Measurements from ENCODE around the gene ZCWPW1. TPM values are rescaled to one million over a fixed set of nuclear protein-coding genes. Genes with fewer than 3 reads are reported as not detected.

ZCWPW1 gene
- total and polyA plus RNA-seq, 10 of the 15 experiments (the other 5 are each of a cell fraction or from before 2014, with no cell fraction given) = 1.3 to 4.4 (median 3.7) TPM

- DNase-seq (ENCODE audit: low read depth, low spot score) = no peak
- Histone ChIP-seq H2AFZ (ENCODE audit: control insufficient read depth, low read depth, low read length) (no peak overlapping the region), H4K20me1 (ENCODE audit: control insufficient read depth, insufficient read depth) (no peaks in the 10 kb centered on the region), H3K4me3 (no peak overlapping the region), H3K36me3 (ENCODE audit: control insufficient read depth in 2 of 2, insufficient read depth in 2 of 2, low read length in 1 of 2) (peaks cover 31 to 42% of the 10 kb centered on the region in 2 experiments), H3K9ac (ENCODE audit: control insufficient read depth, insufficient read depth, low read length) (no peak overlapping the region), H3K4me1 (ENCODE audit: control insufficient read depth, insufficient read depth, low read length) (peaks cover 13% of the 10 kb centered on the region), H3K9me3 (replicated peaks; ENCODE audit: control insufficient read depth, insufficient read depth, low read length) (no peaks in the 10 kb centered on the region), H3K27me3 (replicated peaks in 1 of 2; ENCODE audit: control insufficient read depth in 2 of 2, insufficient read depth in 2 of 2, low read length in 1 of 2) (no peaks in the 10 kb centered on the region), H3K27ac (ENCODE audit: control insufficient read depth, insufficient read depth) (peak overlapping the region; percentile 62), H3K79me2 (ENCODE audit: control insufficient read depth, insufficient read depth, low read length) (no peaks in the 10 kb centered on the region), H3K4me2 (ENCODE audit: control insufficient read depth, insufficient read depth) (no peak overlapping the region)
- over 99% methylated on average over 8 of the region's 8 CpGs for WGBS (ENCODE audit: insufficient coverage, insufficient replicate concordance, low lambda C conversion rate, missing lambda C conversion rate)
- POLR2A ChIA-PET = interaction anchor here (0.9 kb wide), 1 partner anchor 18 kb away, joined by 3 read pairs; no protein-coding TSS in a partner anchor
- SMC1A ChIA-PET (ENCODE audit: uncharacterized antibody, unreplicated experiment) = interaction anchor here (1.2 to 2.7 kb wide), 6 partner anchors 10 to 107 kb away, joined by 3 to 19 read pairs (median 4); no protein-coding TSS in a partner anchor
- CTCF ChIA-PET = interaction anchor here (0.8 to 2.6 kb wide), 12 partner anchors 10 to 226 kb away, joined by 3 to 37 read pairs (median 4); partner anchors contain the start of genes MEPCE and ZCWPW1
- intact Hi-C loops (cut with micrococcal nuclease; ENCODE audit: unreplicated experiment) = loop anchor here (1.0 kb wide), 1 partner anchor 48 kb away; no protein-coding TSS in a partner anchor
- in situ Hi-C loops (cut with MboI) = no loop called here
- no peak for ATAC-seq
- RAD21 ChIA-PET (ENCODE audit: unreplicated experiment) = interaction anchor here (0.6 to 2.1 kb wide), 5 partner anchors 10 to 165 kb away, joined by 3 to 11 read pairs (median 4); no protein-coding TSS in a partner anchor
- 0 out of 2 replicates have a peak, but pooled peaks have one; percentile 32 for TF ChIP-seq MTA2 (IDR thresholded peaks at IDR 0.05; ENCODE audit: low read depth)
- no peak for TF ChIP-seq ATF7 (IDR thresholded peaks at IDR 0.05; ENCODE audit: low read depth)
- TF ChIP-seq CHD4 (IDR thresholded peaks at IDR 0.05) = no peak
- TF ChIP-seq RB1 (IDR thresholded peaks at IDR 0.05; ENCODE audit: borderline replicate concordance) = no peak
- 0 out of 2 replicates have a peak, but pooled peaks have one; percentile 2 for TF ChIP-seq PAX5 (IDR thresholded peaks at IDR 0.05; ENCODE audit: borderline replicate concordance, low read depth, low read length)
- no peak for TF ChIP-seq SUPT20H (IDR thresholded peaks at IDR 0.05; ENCODE audit: borderline replicate concordance, control insufficient read depth, low read depth, low read length)
- TF ChIP-seq TARDBP (IDR thresholded peaks at IDR 0.05; ENCODE audit: borderline replicate concordance) = no peak
- TF ChIP-seq SMARCA5 (IDR thresholded peaks at IDR 0.05) = 0 out of 2 replicates have a peak, but pooled peaks have one; percentile 53
- TF ChIP-seq, protein P1, sequence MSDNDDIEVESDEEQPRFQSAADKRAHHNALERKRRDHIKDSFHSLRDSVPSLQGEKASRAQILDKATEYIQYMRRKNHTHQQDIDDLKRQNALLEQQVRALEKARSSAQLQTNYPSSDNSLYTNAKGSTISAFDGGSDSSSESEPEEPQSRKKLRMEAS (IDR thresholded peaks at IDR 0.05; ENCODE audit: low read depth, low read length) = no peak
- no peak for TF ChIP-seq SRF (IDR thresholded peaks at IDR 0.05; ENCODE audit: low read depth in 2 of 2, low read length in 2 of 2)
- no peak for TF ChIP-seq ZNF217 (IDR thresholded peaks at IDR 0.05)
- no peak for TF ChIP-seq STAT1 (conservative IDR thresholded peaks at IDR 0.05)
- TF ChIP-seq GATAD2B (conservative IDR thresholded peaks at IDR 0.05; ENCODE audit: low read depth) = peak; percentile 16; the same call in 1 of the 2 replicates
- no peak for FAIRE-seq
- BruUV-seq (replicated peaks) = no TSS peak
These were observed 69.7 kb downstream of the ZCWPW1 start for GRCh38 chr7:100358857-100359212.
